HT1080 (cell line): ENCODE measurements around the gene HDAC4. TPM values are rescaled to one million over a fixed set of nuclear protein-coding genes. Genes with fewer than 3 reads are reported as not detected.

Experiments
- DNase-seq: peaks from one replicate; pipeline ENCODE4 v3.0.0-alpha.2; 2015; ENCODE audit warnings: low read depth
- total RNA-seq: library from RNA; depleted of rRNA; stranded (reverse); fragments of >200 nt; shearing (Covaris generic); gene quantifications from 2 replicates; pipeline ENCODE4 v1.2.3, GENCODE V29; 2014

Gene HDAC4
- total RNA-seq, 1 experiment from 2014 or later = 2.8 TPM

- no peak for DNase-seq
These were observed 89.4 kb downstream of the HDAC4 start for GRCh38 chr2:239311132-239312040.

- DNase-seq = no peak
These were observed 90.3 kb downstream of the HDAC4 start for GRCh38 chr2:239310401-239311061.

GRCh38 chr2:239309398-239310245, 91.2 kb downstream of the HDAC4 start:
- no peak for DNase-seq

GRCh38 chr2:239308661-239309397, 92.0 kb downstream of the HDAC4 start:
- DNase-seq = no peak

GRCh38 chr2:239307921-239308613, 92.8 kb downstream of the HDAC4 start:
- DNase-seq = no peak

GRCh38 chr2:239307221-239307569, 93.6 kb downstream of the HDAC4 start:
- no peak for DNase-seq

- no peak for DNase-seq
These were observed 94.3 kb downstream of the HDAC4 start for GRCh38 chr2:239306274-239307220.

GRCh38 chr2:239305771-239306170, 95.0 kb downstream of the HDAC4 start:
- no peak for DNase-seq

- DNase-seq = no peak
These were observed 95.6 kb downstream of the HDAC4 start for GRCh38 chr2:239305222-239305575.

- DNase-seq = no peak
These were observed 96.1 kb downstream of the HDAC4 start for GRCh38 chr2:239304533-239305221.

GRCh38 chr2:239303711-239304532, 96.9 kb downstream of the HDAC4 start:
- DNase-seq = no peak

- DNase-seq = no peak
These were observed 97.8 kb downstream of the HDAC4 start for GRCh38 chr2:239302808-239303557.

- no peak for DNase-seq
These were observed 98.6 kb downstream of the HDAC4 start for GRCh38 chr2:239302083-239302807.

- DNase-seq = no peak
These were observed 99.7 kb downstream of the HDAC4 start for GRCh38 chr2:239300871-239301735.

- no peak for DNase-seq
These were observed 100.6 kb downstream of the HDAC4 start for GRCh38 chr2:239300242-239300641.
